Cardiac muscle cell (in vitro differentiated cells and primary cell): ENCODE data around the gene SMIM11. TPM values are rescaled to one million over a fixed set of nuclear protein-coding genes. Genes with fewer than 3 reads are reported as not detected.
"Not testable (repeated sequence)": the region's sequence is repeated elsewhere in the genome, so short reads cannot be mapped to it uniquely, and the experiment has no call there.

Experiments
- DNase-seq, 2 donors: peaks; one replicate each; pipeline versions ENCODE4 v3.0.0 to v3.0.0-alpha.2; 2010 to 2017; ENCODE audit warnings: low read depth in 1 of 2, low spot score in 1 of 2
- H3K27ac ChIP-seq: fragments of 200-600 bp; sonication (generic); 2 replicates; pipeline ENCODE4 v1.5.1; 2016
- H3K27me3 ChIP-seq: fragments of 200-600 bp; sonication (generic); 2 replicates; pipeline ENCODE4 v1.6.0; 2016; ENCODE audit warnings: control low read depth
- H3K36me3 ChIP-seq: fragments of 200-600 bp; sonication (generic); 2 replicates; pipeline ENCODE4 v1.5.1; 2016; ENCODE audit warnings: control low read depth
- H3K4me1 ChIP-seq: fragments of 200-600 bp; sonication (generic); 2 replicates; pipeline ENCODE4 v1.8.1; 2017; ENCODE audit warnings: low read depth, mild to moderate bottlenecking, mixed run types
- H3K4me3 ChIP-seq: fragments of 200-600 bp; sonication (generic); 2 replicates; pipeline ENCODE4 v1.5.1; 2016; ENCODE audit warnings: mild to moderate bottlenecking
- H3K9me3 ChIP-seq: fragments of 200-600 bp; sonication (generic); 2 replicates; pipeline ENCODE4 v1.5.1; 2017; ENCODE audit warnings: low read depth, mild to moderate bottlenecking, control low read depth
- polyA plus RNA-seq: library from polyadenylated mRNA; unstranded; fragments of >200 nt; fragmentation: Nextera tagmentation; extraction: Ambion mirVana; gene quantifications from 2 replicates; pipeline ENCODE4 v1.2.1, GENCODE V29; 2016
- total RNA-seq: library from RNA; depleted of rRNA; stranded (reverse); fragments of >200 nt; gene quantifications from 2 replicates; pipeline ENCODE4 v1.2.3, GENCODE V29; 2016

The SMIM11 gene
- total and polyA plus RNA-seq, 2 experiments from 2014 or later: 11.0 to 13.9 TPM

- not testable (repeated sequence) for H3K27me3 ChIP-seq, H3K9me3 ChIP-seq
Measured at GRCh38 chr21:34417448-34418077, 42.3 kb downstream of the SMIM11 start.

GRCh38 chr21:34423805-34424204 lies 48.5 kb downstream of the SMIM11 start, which contains the start of gene SMIM34:
SMIM34 (minus strand) TSS chr21:34423951; CDS start chr21:34423839, 112 bp downstream.
- not testable (repeated sequence) for H3K36me3 ChIP-seq, H3K27ac ChIP-seq, H3K4me3 ChIP-seq, DNase-seq, H3K9me3 ChIP-seq, H3K4me1 ChIP-seq, H3K27me3 ChIP-seq

More at GRCh38 chr21:34417448-34418077, 42.3 kb downstream of the SMIM11 start:
- H3K4me1 ChIP-seq, DNase-seq, H3K27ac ChIP-seq, H3K36me3 ChIP-seq, H3K4me3 ChIP-seq: not testable (repeated sequence)

GRCh38 chr21:34427339-34427738 lies 52.0 kb downstream of the SMIM11 start:
- H3K27me3 ChIP-seq, H3K36me3 ChIP-seq, H3K4me1 ChIP-seq, DNase-seq, H3K4me3 ChIP-seq, H3K9me3 ChIP-seq, H3K27ac ChIP-seq: not testable (repeated sequence)

- not testable (repeated sequence) for H3K36me3 ChIP-seq, H3K4me3 ChIP-seq, H3K27me3 ChIP-seq
Measured at GRCh38 chr21:34428441-34428840, 53.1 kb downstream of the SMIM11 start.

GRCh38 chr21:34429710-34430109 lies 54.4 kb downstream of the SMIM11 start:
- H3K36me3 ChIP-seq, H3K9me3 ChIP-seq, H3K4me3 ChIP-seq, H3K27me3 ChIP-seq, DNase-seq, H3K4me1 ChIP-seq, H3K27ac ChIP-seq: not testable (repeated sequence)

More at GRCh38 chr21:34428441-34428840, 53.1 kb downstream of the SMIM11 start:
- not testable (repeated sequence) for DNase-seq, H3K27ac ChIP-seq, H3K9me3 ChIP-seq, H3K4me1 ChIP-seq

Other genes with a start within 250 kb of the SMIM11 start
- gene KCNE2, start 11.5 kb upstream of the SMIM11 start, total RNA-seq: 1.7 TPM in 1 of 2 replicates, not detected in the other
- gene KCNE2, start 11.5 kb upstream of the SMIM11 start, polyA plus RNA-seq: 0.82 and 2.7 TPM in 2 replicates
- gene SMIM34, start 48.4 kb downstream of the SMIM11 start, total RNA-seq: not detected in 2 replicates
- not detected in 2 replicates for gene SMIM34, start 48.4 kb downstream of the SMIM11 start, polyA plus RNA-seq
- 0.42 and 2.3 TPM in 2 replicates for gene KCNE1, start 136.7 kb downstream of the SMIM11 start, total RNA-seq
- 0.29 and 0.37 TPM in 2 replicates for gene KCNE1, start 136.7 kb downstream of the SMIM11 start, polyA plus RNA-seq
- 47.4 and 48.4 TPM in 2 replicates for gene RCAN1, start 239.6 kb downstream of the SMIM11 start, total RNA-seq
- 96.2 and 104 TPM in 2 replicates for gene RCAN1, start 239.6 kb downstream of the SMIM11 start, polyA plus RNA-seq